Tibial artery (tissue), 4 donors: ENCODE results near the gene NCKIPSD.

Experiments used
- DNase-seq, 2 donors: peaks; one replicate each; pipeline ENCODE4 v3.0.0-alpha.2; 2019
- H3K27ac ChIP-seq, 2 donors: fragments of 200-600 bp; sonication (generic) in 1 of 2; 1 replicate in 1 of 2; 2 replicates in 1 of 2; pipeline ENCODE4 v1.5.1; 2018 to 2019; ENCODE audit warnings: mild to moderate bottlenecking in 1 of 2
- H3K27me3 ChIP-seq, 2 donors: fragments of 200-600 bp; sonication (generic) in 1 of 2; one replicate each; pipeline versions ENCODE4 v1.5.1 to v1.6.0; 2016 to 2019
- H3K36me3 ChIP-seq, 3 donors: fragments of 200-600 bp; sonication (generic) in 2 of 3; one replicate each; pipeline ENCODE4 v1.5.1; 2016 to 2019; ENCODE audit warnings: mild to moderate bottlenecking in 2 of 3
- H3K4me1 ChIP-seq, 4 donors: fragments of 200-600 bp; sonication (generic) in 2 of 4; 1 replicate in 3 of 4; 2 replicates in 1 of 4; pipeline ENCODE4 v1.5.1; 2016 to 2019
- H3K4me3 ChIP-seq, 2 donors: fragments of 200-600 bp; sonication (generic) in 1 of 2; 1 replicate in 1 of 2; 2 replicates in 1 of 2; pipeline ENCODE4 v1.5.1; 2018 to 2019; ENCODE audit warnings: mild to moderate bottlenecking in 2 of 2
- H3K9me3 ChIP-seq, 3 donors: fragments of 200-600 bp; sonication (generic) in 1 of 3; one replicate each; pipeline ENCODE4 v1.5.1; 2016 to 2019
- intact Hi-C: fragments of 100-400 bp; cut with DNase I; formaldehyde crosslinking; loops from one replicate; pipeline ENCODE4 v1.15.0; 2023; ENCODE audit warnings: low total_unique reads
- TF ChIP-seq, protein P1 (sequence below), 2 experiments: fragments of 200-600 bp in 1 of 2; fragments of 450-650 bp in 1 of 2; IDR thresholded peaks; one replicate each; pipeline ENCODE4 v1.5.1; 2017 to 2019; ENCODE audit warnings: antibody characterized with exemption in 2 of 2, mild to moderate bottlenecking in 1 of 2, moderate library complexity in 1 of 2

Gene NCKIPSD

GRCh38 chr3:48647714-48648113 is 38.0 kb downstream of the NCKIPSD start:
- H3K27me3 ChIP-seq: no peaks in the 10 kb centered on the region
- DNase-seq: no peak
- H3K36me3 ChIP-seq: peaks cover 0 to 3% (median 0%) of the 10 kb centered on the region in 3 donors
- no peak overlapping the region for H3K4me3 ChIP-seq
- TF ChIP-seq, protein P1, sequence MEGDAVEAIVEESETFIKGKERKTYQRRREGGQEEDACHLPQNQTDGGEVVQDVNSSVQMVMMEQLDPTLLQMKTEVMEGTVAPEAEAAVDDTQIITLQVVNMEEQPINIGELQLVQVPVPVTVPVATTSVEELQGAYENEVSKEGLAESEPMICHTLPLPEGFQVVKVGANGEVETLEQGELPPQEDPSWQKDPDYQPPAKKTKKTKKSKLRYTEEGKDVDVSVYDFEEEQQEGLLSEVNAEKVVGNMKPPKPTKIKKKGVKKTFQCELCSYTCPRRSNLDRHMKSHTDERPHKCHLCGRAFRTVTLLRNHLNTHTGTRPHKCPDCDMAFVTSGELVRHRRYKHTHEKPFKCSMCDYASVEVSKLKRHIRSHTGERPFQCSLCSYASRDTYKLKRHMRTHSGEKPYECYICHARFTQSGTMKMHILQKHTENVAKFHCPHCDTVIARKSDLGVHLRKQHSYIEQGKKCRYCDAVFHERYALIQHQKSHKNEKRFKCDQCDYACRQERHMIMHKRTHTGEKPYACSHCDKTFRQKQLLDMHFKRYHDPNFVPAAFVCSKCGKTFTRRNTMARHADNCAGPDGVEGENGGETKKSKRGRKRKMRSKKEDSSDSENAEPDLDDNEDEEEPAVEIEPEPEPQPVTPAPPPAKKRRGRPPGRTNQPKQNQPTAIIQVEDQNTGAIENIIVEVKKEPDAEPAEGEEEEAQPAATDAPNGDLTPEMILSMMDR (IDR thresholded peaks at IDR 0.05): no peak
- no peaks in the 10 kb centered on the region for H3K9me3 ChIP-seq
- H3K4me1 ChIP-seq: no peaks in the 10 kb centered on the region
- H3K27ac ChIP-seq: no peak overlapping the region
- intact Hi-C loops: no loop called here

GRCh38 chr3:48644898-48645760 is 40.6 kb downstream of the NCKIPSD start:
- no peaks in the 10 kb centered on the region for H3K27me3 ChIP-seq
- peaks cover 0 to 8% (median 0%) of the 10 kb centered on the region in 3 donors for H3K36me3 ChIP-seq
- TF ChIP-seq, protein P1 (IDR thresholded peaks at IDR 0.05): no peak
- intact Hi-C loops: no loop called here
- no peak overlapping the region for H3K4me3 ChIP-seq
- no peaks in the 10 kb centered on the region for H3K4me1 ChIP-seq
- DNase-seq: no peak
- no peak overlapping the region for H3K27ac ChIP-seq
- no peaks in the 10 kb centered on the region for H3K9me3 ChIP-seq

DNA sequence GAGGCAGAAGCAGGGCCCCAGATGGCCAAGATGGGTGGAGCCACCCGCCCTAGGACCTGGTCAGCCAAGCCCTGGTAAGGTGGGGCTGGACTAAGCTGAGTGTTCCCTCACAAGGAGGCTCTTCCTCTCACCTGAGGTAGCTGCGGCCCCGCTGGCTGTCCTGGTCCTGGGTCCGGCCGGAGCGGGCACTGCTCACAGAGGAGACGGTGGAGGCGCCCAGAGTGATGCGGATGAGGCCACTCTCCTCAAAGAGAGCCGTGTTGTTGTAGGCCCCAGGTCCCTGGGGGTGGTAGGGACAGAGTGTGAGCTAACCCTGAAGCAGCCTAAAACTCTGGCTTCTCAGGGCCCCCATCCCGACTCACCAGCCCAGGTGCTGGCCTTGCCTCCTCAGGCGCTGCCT is 43.1 kb downstream of the NCKIPSD start:
- Histone ChIP-seq H3K4me1 (no peaks in the 10 kb centered on the region), H3K4me3 (no peak overlapping the region), H3K36me3 (peaks cover 0 to 8% (median 0%) of the 10 kb centered on the region in 3 donors), H3K9me3 (no peaks in the 10 kb centered on the region), H3K27ac (no peak overlapping the region), H3K27me3 (no peaks in the 10 kb centered on the region)
- no peak for DNase-seq
- intact Hi-C loops: no loop called here
- TF ChIP-seq, protein P1 (IDR thresholded peaks at IDR 0.05): no peak

- TF ChIP-seq, protein P1 (IDR thresholded peaks at IDR 0.05): no peak
- Histone ChIP-seq H3K36me3 (peaks cover 0 to 8% (median 0%) of the 10 kb centered on the region in 3 donors), H3K27ac (no peak overlapping the region), H3K4me3 (no peak overlapping the region), H3K27me3 (no peaks in the 10 kb centered on the region), H3K9me3 (no peaks in the 10 kb centered on the region), H3K4me1 (peaks cover 0 to 5% (median 3%) of the 10 kb centered on the region in 4 donors)
- intact Hi-C loops: no loop called here
- no peak for DNase-seq
These were observed 44.3 kb downstream of the NCKIPSD start for GRCh38 chr3:48641396-48641795.

DNA sequence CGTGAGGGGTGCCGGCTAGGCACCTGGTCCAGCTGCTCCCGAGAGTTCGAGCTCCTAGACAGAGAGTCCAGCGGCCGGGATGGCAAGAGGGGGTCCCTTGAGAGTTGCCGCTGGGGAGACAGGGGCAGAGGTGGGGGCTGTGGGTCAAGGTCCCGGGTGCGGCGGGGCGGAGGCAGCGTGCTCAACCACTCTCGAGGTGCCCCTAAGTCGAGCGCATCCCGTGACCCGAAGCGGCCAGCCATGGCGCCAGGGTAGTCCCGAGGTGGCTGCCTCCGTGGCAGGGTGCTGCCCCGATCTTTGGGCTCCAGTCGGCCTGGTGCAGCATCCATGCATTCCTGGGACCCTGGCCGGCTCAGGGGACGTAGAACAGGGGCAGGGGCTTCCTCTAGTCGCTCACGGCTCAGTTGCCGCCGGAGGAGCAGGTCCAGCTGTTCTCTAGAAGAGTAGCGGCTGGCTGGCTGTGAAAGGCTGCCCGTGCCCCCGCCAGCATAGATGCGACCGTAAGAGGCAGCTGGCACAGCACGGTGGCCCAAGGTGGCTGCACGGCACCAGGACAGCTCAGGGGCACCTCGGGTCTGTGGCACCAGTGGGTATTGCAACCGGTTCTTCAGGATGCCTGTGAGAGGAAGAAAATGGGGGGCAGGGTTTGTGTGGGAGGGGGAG is 45.6 kb downstream of the NCKIPSD start:
- TF ChIP-seq, protein P1 (IDR thresholded peaks at IDR 0.05): no peak
- Histone ChIP-seq H3K4me1 (peaks cover 0 to 12% (median 9%) of the 10 kb centered on the region in 4 donors), H3K27ac (no peak overlapping the region), H3K9me3 (no peaks in the 10 kb centered on the region), H3K36me3 (peaks cover 0 to 8% (median 0%) of the 10 kb centered on the region in 3 donors), H3K27me3 (no peaks in the 10 kb centered on the region), H3K4me3 (no peak overlapping the region)
- no peak for DNase-seq
- intact Hi-C loops: loop anchor here (10.0 kb wide), 1 partner anchor 175 kb away; a partner anchor contains a TSS
